WERI-Rb-1 (cell line): ENCODE measurements around the gene SMARCA4.

Experiments
- DNase-seq: peaks from one replicate; pipeline ENCODE4 v3.0.0-alpha.2; 2020
- H3K27ac ChIP-seq: fragments of 250-450 bp; sonication (Bioruptor Pico); 2 replicates; pipeline ENCODE4 v1.5.1; 2020; ENCODE audit warnings: mild to moderate bottlenecking, moderate library complexity
- H3K27me3 ChIP-seq: fragments of 250-450 bp; sonication (Bioruptor Pico); 2 replicates; pipeline ENCODE4 v1.5.1; 2021; ENCODE audit warnings: mild to moderate bottlenecking, low read depth, moderate library complexity; ENCODE audit not compliant: insufficient read depth, severe bottlenecking
- H3K36me3 ChIP-seq: fragments of 250-450 bp; sonication (Bioruptor Pico); 2 replicates; pipeline ENCODE4 v1.5.1; 2020; ENCODE audit warnings: mild to moderate bottlenecking, moderate library complexity
- H3K4me3 ChIP-seq: 2 replicates; pipeline ENCODE4 v1.5.1; 2011; ENCODE audit warnings: low read depth, mild to moderate bottlenecking, control low read depth, low read length
- H3K9me3 ChIP-seq: fragments of 250-450 bp; sonication (Bioruptor Pico); 2 replicates; pipeline ENCODE4 v1.5.1; 2021; ENCODE audit warnings: mild to moderate bottlenecking, moderate library complexity; ENCODE audit not compliant: severe bottlenecking
- CTCF ChIP-seq: IDR thresholded peaks from 2 replicates; pipeline ENCODE4 v1.5.1; 2011; ENCODE audit warnings: low read depth, mild to moderate bottlenecking, control low read depth, inconsistent platforms, low read length

Gene SMARCA4

GRCh38 chr19:10998045-10998533, 37.3 kb downstream of the SMARCA4 start:
- no peak overlapping the region for H3K27ac ChIP-seq
- DNase-seq = no peak
- H3K4me3 ChIP-seq = no peak overlapping the region
- H3K36me3 ChIP-seq = peaks cover 87% of the 10 kb centered on the region
- H3K9me3 ChIP-seq = no peaks in the 10 kb centered on the region
- H3K27me3 ChIP-seq = no peaks in the 10 kb centered on the region
- no peak for TF ChIP-seq CTCF

- DNase-seq = no peak
- Histone ChIP-seq H3K27ac (no peak overlapping the region), H3K4me3 (no peak overlapping the region), H3K27me3 (no peaks in the 10 kb centered on the region), H3K9me3 (no peaks in the 10 kb centered on the region), H3K36me3 (peaks cover 90% of the 10 kb centered on the region)
- no peak for TF ChIP-seq CTCF
Observed at GRCh38 chr19:10998666-10999065, 37.8 kb downstream of the SMARCA4 start.

GRCh38 chr19:11005521-11005920, 44.7 kb downstream of the SMARCA4 start:
- TF ChIP-seq CTCF = no peak
- DNase-seq = no peak
- Histone ChIP-seq H3K27me3 (no peaks in the 10 kb centered on the region), H3K27ac (no peak overlapping the region), H3K4me3 (no peak overlapping the region), H3K36me3 (peaks cover 83% of the 10 kb centered on the region), H3K9me3 (no peaks in the 10 kb centered on the region)

- Histone ChIP-seq H3K4me3 (no peak overlapping the region), H3K27ac (no peak overlapping the region), H3K9me3 (no peaks in the 10 kb centered on the region), H3K27me3 (no peaks in the 10 kb centered on the region), H3K36me3 (peaks cover 84% of the 10 kb centered on the region)
- no peak for TF ChIP-seq CTCF
- DNase-seq = no peak
Observed at GRCh38 chr19:11007385-11007784, 46.6 kb downstream of the SMARCA4 start.

GRCh38 chr19:11007962-11008532, 47.2 kb downstream of the SMARCA4 start:
- peaks cover 87% of the 10 kb centered on the region for H3K36me3 ChIP-seq
- no peaks in the 10 kb centered on the region for H3K27me3 ChIP-seq
- H3K9me3 ChIP-seq = no peaks in the 10 kb centered on the region
- no peak overlapping the region for H3K4me3 ChIP-seq
- no peak overlapping the region for H3K27ac ChIP-seq
- no peak for DNase-seq
- TF ChIP-seq CTCF = no peak

- no peaks in the 10 kb centered on the region for H3K9me3 ChIP-seq
- peaks cover 89% of the 10 kb centered on the region for H3K36me3 ChIP-seq
- DNase-seq = no peak
- H3K27ac ChIP-seq = no peak overlapping the region
- H3K27me3 ChIP-seq = no peaks in the 10 kb centered on the region
- H3K4me3 ChIP-seq = no peak overlapping the region
- TF ChIP-seq CTCF = no peak
Observed at GRCh38 chr19:11010041-11010440, 49.2 kb downstream of the SMARCA4 start.
